IPS-15b (cell line): Measurements from ENCODE around the gene LIMS1.

Experiments
- H3K27me3 ChIP-seq: one replicate; pipeline ENCODE4 v1.6.1; 2013; ENCODE audit warnings: low read length; ENCODE audit not compliant: control insufficient read depth, insufficient read depth
- H3K36me3 ChIP-seq: one replicate; pipeline ENCODE4 v1.6.1; 2013; ENCODE audit warnings: low read length; ENCODE audit not compliant: control insufficient read depth, insufficient read depth
- H3K4me1 ChIP-seq: one replicate; pipeline ENCODE4 v1.6.1; 2013; ENCODE audit warnings: mild to moderate bottlenecking, low read length; ENCODE audit not compliant: control insufficient read depth, insufficient read depth
- H3K4me3 ChIP-seq: one replicate; pipeline ENCODE4 v1.5.1; 2013; ENCODE audit warnings: low read depth, low read length
- H3K9ac ChIP-seq: one replicate; pipeline ENCODE4 v1.6.1; 2013; ENCODE audit warnings: low read depth, mild to moderate bottlenecking, low read length
- H3K9me3 ChIP-seq: one replicate; pipeline ENCODE4 v1.6.1; 2013; ENCODE audit warnings: mild to moderate bottlenecking, low read length; ENCODE audit not compliant: control insufficient read depth, insufficient read depth

LIMS1 gene

GRCh38 chr2:108575132-108575966, 41.1 kb downstream of the LIMS1 start:
- peaks cover 10% of the 10 kb centered on the region for H3K4me1 ChIP-seq
- no peaks in the 10 kb centered on the region for H3K36me3 ChIP-seq
- no peak overlapping the region for H3K4me3 ChIP-seq
- no peaks in the 10 kb centered on the region for H3K27me3 ChIP-seq
- no peak overlapping the region for H3K9ac ChIP-seq
- no peaks in the 10 kb centered on the region for H3K9me3 ChIP-seq

GRCh38 chr2:108577099-108577498, 42.8 kb downstream of the LIMS1 start:
- Histone ChIP-seq H3K9ac (no peak overlapping the region), H3K27me3 (no peaks in the 10 kb centered on the region), H3K4me1 (peaks cover 10% of the 10 kb centered on the region), H3K4me3 (no peak overlapping the region), H3K9me3 (no peaks in the 10 kb centered on the region), H3K36me3 (no peaks in the 10 kb centered on the region)

- H3K4me1 ChIP-seq = peaks cover 10% of the 10 kb centered on the region
Observed at GRCh38 chr2:108579623-108580022, 45.4 kb downstream of the LIMS1 start.

GRCh38 chr2:108580050-108580449, 45.8 kb downstream of the LIMS1 start:
- peaks cover 7% of the 10 kb centered on the region for H3K4me1 ChIP-seq
- H3K9me3 ChIP-seq = no peaks in the 10 kb centered on the region
- no peak overlapping the region for H3K9ac ChIP-seq
- H3K4me3 ChIP-seq = no peak overlapping the region
- no peaks in the 10 kb centered on the region for H3K36me3 ChIP-seq
- no peaks in the 10 kb centered on the region for H3K27me3 ChIP-seq

More at GRCh38 chr2:108579623-108580022, 45.4 kb downstream of the LIMS1 start:
- no peaks in the 10 kb centered on the region for H3K9me3 ChIP-seq
- no peaks in the 10 kb centered on the region for H3K36me3 ChIP-seq
- H3K9ac ChIP-seq = no peak overlapping the region
- H3K4me3 ChIP-seq = no peak overlapping the region
- no peaks in the 10 kb centered on the region for H3K27me3 ChIP-seq

- no peak overlapping the region for H3K9ac ChIP-seq
- H3K36me3 ChIP-seq = no peaks in the 10 kb centered on the region
- H3K4me1 ChIP-seq = peaks cover 5% of the 10 kb centered on the region
- no peaks in the 10 kb centered on the region for H3K27me3 ChIP-seq
- no peak overlapping the region for H3K4me3 ChIP-seq
- H3K9me3 ChIP-seq = no peaks in the 10 kb centered on the region
Observed at GRCh38 chr2:108583903-108584520, 49.7 kb downstream of the LIMS1 start.

- no peak overlapping the region for H3K9ac ChIP-seq
- H3K4me1 ChIP-seq = peaks cover 5% of the 10 kb centered on the region
- no peaks in the 10 kb centered on the region for H3K36me3 ChIP-seq
- H3K9me3 ChIP-seq = no peaks in the 10 kb centered on the region
- H3K27me3 ChIP-seq = no peaks in the 10 kb centered on the region
- no peak overlapping the region for H3K4me3 ChIP-seq
Observed at GRCh38 chr2:108585436-108585835, 51.2 kb downstream of the LIMS1 start.

GRCh38 chr2:108586116-108586515, 51.8 kb downstream of the LIMS1 start:
- Histone ChIP-seq H3K9me3 (no peaks in the 10 kb centered on the region), H3K9ac (no peak overlapping the region), H3K36me3 (no peaks in the 10 kb centered on the region), H3K4me3 (no peak overlapping the region), H3K27me3 (no peaks in the 10 kb centered on the region), H3K4me1 (peaks cover 5% of the 10 kb centered on the region)

- Histone ChIP-seq H3K36me3 (no peaks in the 10 kb centered on the region), H3K4me3 (no peak overlapping the region), H3K9ac (no peak overlapping the region), H3K9me3 (no peaks in the 10 kb centered on the region), H3K27me3 (no peaks in the 10 kb centered on the region), H3K4me1 (peaks cover 5% of the 10 kb centered on the region)
Observed at GRCh38 chr2:108586631-108587030, 52.4 kb downstream of the LIMS1 start.

- Histone ChIP-seq H3K36me3 (no peaks in the 10 kb centered on the region), H3K9ac (no peak overlapping the region), H3K9me3 (no peaks in the 10 kb centered on the region), H3K4me3 (no peak overlapping the region), H3K4me1 (peaks cover 6% of the 10 kb centered on the region), H3K27me3 (no peaks in the 10 kb centered on the region)
Observed at GRCh38 chr2:108587621-108588020, 53.4 kb downstream of the LIMS1 start.

- no peak overlapping the region for H3K4me3 ChIP-seq
- no peaks in the 10 kb centered on the region for H3K36me3 ChIP-seq
- no peak overlapping the region for H3K9ac ChIP-seq
- peaks cover 11% of the 10 kb centered on the region for H3K4me1 ChIP-seq
- no peaks in the 10 kb centered on the region for H3K27me3 ChIP-seq
- no peaks in the 10 kb centered on the region for H3K9me3 ChIP-seq
Observed at GRCh38 chr2:108588070-108588668, 53.9 kb downstream of the LIMS1 start.

GRCh38 chr2:108589372-108589771, 55.1 kb downstream of the LIMS1 start:
- no peak overlapping the region for H3K4me3 ChIP-seq

GRCh38 chr2:108589781-108590180, 55.5 kb downstream of the LIMS1 start:
- Histone ChIP-seq H3K4me1 (peaks cover 24% of the 10 kb centered on the region), H3K27me3 (no peaks in the 10 kb centered on the region), H3K9me3 (no peaks in the 10 kb centered on the region), H3K9ac (no peak overlapping the region), H3K36me3 (no peaks in the 10 kb centered on the region), H3K4me3 (no peak overlapping the region)

More at GRCh38 chr2:108589372-108589771, 55.1 kb downstream of the LIMS1 start:
- H3K27me3 ChIP-seq = no peaks in the 10 kb centered on the region
- no peaks in the 10 kb centered on the region for H3K9me3 ChIP-seq
- H3K9ac ChIP-seq = no peak overlapping the region
- H3K36me3 ChIP-seq = no peaks in the 10 kb centered on the region
- H3K4me1 ChIP-seq = peaks cover 21% of the 10 kb centered on the region
